ENCODE results near the gene ATG4C.
A peak's percentile ranks its signal among the peaks of the same experiment; 100 is the strongest.

The ATG4C gene

GRCh38 chr1:62841587-62842169 lies 57.7 kb downstream of the ATG4C start:
- DNase-seq: peak; percentile 21

- no peak for DNase-seq
Observed at GRCh38 chr1:62844030-62844429, 60.1 kb downstream of the ATG4C start.

GRCh38 chr1:62849031-62849430 lies 65.1 kb downstream of the ATG4C start:
- DNase-seq: no peak

- no peak for DNase-seq
Observed at GRCh38 chr1:62852253-62852652, 68.3 kb downstream of the ATG4C start.

- DNase-seq: no peak
Observed at GRCh38 chr1:62856960-62857359, 73.0 kb downstream of the ATG4C start.

- no peak for DNase-seq
Observed at GRCh38 chr1:62869217-62869754, 85.4 kb downstream of the ATG4C start.

- DNase-seq: no peak
Observed at GRCh38 chr1:62870148-62870547, 86.2 kb downstream of the ATG4C start.

- DNase-seq: no peak
Observed at GRCh38 chr1:62875676-62876075, 91.7 kb downstream of the ATG4C start.

GRCh38 chr1:62876535-62876934 lies 92.6 kb downstream of the ATG4C start:
- no peak for DNase-seq

- DNase-seq: no peak
Observed at GRCh38 chr1:62877579-62877978, 93.6 kb downstream of the ATG4C start.

GRCh38 chr1:62879962-62880361 lies 96.0 kb downstream of the ATG4C start:
- peak; percentile 35 for DNase-seq

- peak; percentile 70 for DNase-seq
Observed at GRCh38 chr1:62882201-62883104, 98.5 kb downstream of the ATG4C start.

- no peak for DNase-seq
Observed at GRCh38 chr1:62884156-62884740, 100.3 kb downstream of the ATG4C start.

- DNase-seq: no peak
Observed at GRCh38 chr1:62887799-62888507, 104.0 kb downstream of the ATG4C start.

- DNase-seq: no peak
Observed at GRCh38 chr1:62891956-62892562, 108.1 kb downstream of the ATG4C start.

GRCh38 chr1:62897788-62898187 lies 113.9 kb downstream of the ATG4C start:
- no peak for DNase-seq

- no peak for DNase-seq
Observed at GRCh38 chr1:62900566-62900965, 116.6 kb downstream of the ATG4C start.

GRCh38 chr1:62901650-62902049 lies 117.7 kb downstream of the ATG4C start:
- DNase-seq: no peak

- no peak for DNase-seq
Observed at GRCh38 chr1:62903522-62903921, 119.6 kb downstream of the ATG4C start.

GRCh38 chr1:62903982-62904855 lies 120.3 kb downstream of the ATG4C start:
- no peak for DNase-seq

- DNase-seq: no peak
Observed at GRCh38 chr1:62904856-62905225, 120.9 kb downstream of the ATG4C start.

- no peak for DNase-seq
Observed at GRCh38 chr1:62905309-62905708, 121.4 kb downstream of the ATG4C start.

All from NCI-H2171 (cell line).